Measurements from ENCODE around the gene RHBDD2.
"Not testable (repeated sequence)": the region's sequence is repeated elsewhere in the genome, so short reads cannot be mapped to it uniquely, and the experiment has no call there.

Gene RHBDD2

GRCh38 chr7:75842836-75843446 lies 35.9 kb upstream of the RHBDD2 start:
- no peak overlapping the region for H3K27ac ChIP-seq
- TF ChIP-seq, protein P1, sequence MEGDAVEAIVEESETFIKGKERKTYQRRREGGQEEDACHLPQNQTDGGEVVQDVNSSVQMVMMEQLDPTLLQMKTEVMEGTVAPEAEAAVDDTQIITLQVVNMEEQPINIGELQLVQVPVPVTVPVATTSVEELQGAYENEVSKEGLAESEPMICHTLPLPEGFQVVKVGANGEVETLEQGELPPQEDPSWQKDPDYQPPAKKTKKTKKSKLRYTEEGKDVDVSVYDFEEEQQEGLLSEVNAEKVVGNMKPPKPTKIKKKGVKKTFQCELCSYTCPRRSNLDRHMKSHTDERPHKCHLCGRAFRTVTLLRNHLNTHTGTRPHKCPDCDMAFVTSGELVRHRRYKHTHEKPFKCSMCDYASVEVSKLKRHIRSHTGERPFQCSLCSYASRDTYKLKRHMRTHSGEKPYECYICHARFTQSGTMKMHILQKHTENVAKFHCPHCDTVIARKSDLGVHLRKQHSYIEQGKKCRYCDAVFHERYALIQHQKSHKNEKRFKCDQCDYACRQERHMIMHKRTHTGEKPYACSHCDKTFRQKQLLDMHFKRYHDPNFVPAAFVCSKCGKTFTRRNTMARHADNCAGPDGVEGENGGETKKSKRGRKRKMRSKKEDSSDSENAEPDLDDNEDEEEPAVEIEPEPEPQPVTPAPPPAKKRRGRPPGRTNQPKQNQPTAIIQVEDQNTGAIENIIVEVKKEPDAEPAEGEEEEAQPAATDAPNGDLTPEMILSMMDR (conservative IDR thresholded peaks at IDR 0.05) = no peak
- TF ChIP-seq ZFX (IDR thresholded peaks at IDR 0.05) = no peak

GRCh38 chr7:75843613-75844116 lies 35.2 kb upstream of the RHBDD2 start:
- TF ChIP-seq ZFX (IDR thresholded peaks at IDR 0.05) = no peak
- TF ChIP-seq, protein P1 (conservative IDR thresholded peaks at IDR 0.05) = no peak
- no peak overlapping the region for H3K27ac ChIP-seq

GRCh38 chr7:75844158-75844557 lies 34.7 kb upstream of the RHBDD2 start:
- no peak overlapping the region for H3K27ac ChIP-seq
- TF ChIP-seq, protein P1 (conservative IDR thresholded peaks at IDR 0.05) = no peak
- TF ChIP-seq ZFX (IDR thresholded peaks at IDR 0.05) = no peak

- not testable (repeated sequence) for H3K27ac ChIP-seq
Measured at GRCh38 chr7:75845132-75845531, 33.7 kb upstream of the RHBDD2 start.

GRCh38 chr7:75847707-75848106 lies 31.1 kb upstream of the RHBDD2 start:
- no peak for TF ChIP-seq ZFX (IDR thresholded peaks at IDR 0.05)
- TF ChIP-seq, protein P1 (conservative IDR thresholded peaks at IDR 0.05) = no peak
- H3K27ac ChIP-seq = no peak overlapping the region

DNA sequence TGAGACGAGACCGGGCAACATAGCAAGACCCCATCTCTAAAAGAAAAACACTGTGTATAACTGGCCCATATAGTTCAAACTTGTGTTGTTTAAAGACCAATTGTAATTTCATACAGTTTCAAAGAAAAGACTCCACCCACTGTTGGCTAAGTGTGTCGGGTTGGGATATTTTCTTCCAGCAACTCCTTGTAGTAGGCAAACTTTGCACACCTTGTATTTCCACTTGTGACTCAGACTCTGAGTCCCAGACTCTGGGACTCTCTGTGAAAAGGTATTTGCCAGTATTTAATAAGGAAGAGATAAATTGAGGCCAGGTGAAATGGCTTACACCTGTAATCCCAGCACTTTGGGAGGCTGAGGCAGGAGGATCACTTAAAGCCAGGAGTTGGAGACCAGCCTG lies 29.3 kb upstream of the RHBDD2 start:
- no peak overlapping the region for H3K27ac ChIP-seq
- TF ChIP-seq, protein P1 (conservative IDR thresholded peaks at IDR 0.05) = no peak
- TF ChIP-seq ZFX (IDR thresholded peaks at IDR 0.05) = no peak

- H3K27ac ChIP-seq = no peak overlapping the region
- no peak for TF ChIP-seq ZFX (IDR thresholded peaks at IDR 0.05)
- TF ChIP-seq, protein P1 (conservative IDR thresholded peaks at IDR 0.05) = no peak
Measured at GRCh38 chr7:75850235-75850634, 28.6 kb upstream of the RHBDD2 start.

DNA sequence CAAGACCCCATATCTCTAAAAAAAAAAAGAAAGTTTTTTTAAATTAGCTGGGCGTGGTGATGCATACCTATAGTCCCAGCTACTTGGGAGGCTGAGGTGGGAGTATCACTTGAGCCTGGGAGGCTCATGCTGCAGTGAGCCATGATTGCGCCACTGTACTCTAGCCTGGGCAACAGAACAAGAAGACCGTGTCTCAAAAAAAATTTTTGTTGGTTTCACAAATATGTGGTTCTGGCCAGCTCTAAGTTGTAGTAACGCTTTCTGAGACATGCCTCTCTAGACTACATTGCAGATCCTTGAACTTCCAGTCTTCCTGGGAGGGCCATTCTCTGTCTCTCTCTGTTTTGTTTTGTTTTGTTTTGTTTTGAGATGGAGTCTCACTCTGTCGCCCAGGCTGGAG lies 24.6 kb upstream of the RHBDD2 start:
- H3K27ac ChIP-seq = no peak overlapping the region
- TF ChIP-seq ZFX (IDR thresholded peaks at IDR 0.05) = no peak
- TF ChIP-seq, protein P1 (conservative IDR thresholded peaks at IDR 0.05) = no peak

- H3K27ac ChIP-seq = not testable (repeated sequence)
Measured at GRCh38 chr7:75854813-75855345, 24.0 kb upstream of the RHBDD2 start.

Data from C4-2B (cell line).